ENCODE measurements around the gene C2orf72.

GRCh38 chr2:231058761-231059550 is 21.6 kb downstream of the C2orf72 start:
- no peak for TF ChIP-seq YY1 (IDR thresholded peaks at IDR 0.05; ENCODE audit: low read depth)
- no peak for TF ChIP-seq REST (IDR thresholded peaks at IDR 0.05; ENCODE audit: low read depth)
